ENCODE data around the gene LRRC1. TPM values are rescaled to one million over a fixed set of nuclear protein-coding genes. Genes with fewer than 3 reads are reported as not detected.

The LRRC1 gene
- total RNA-seq, 1 experiment from 2014 or later, result 10.3 TPM

DNA sequence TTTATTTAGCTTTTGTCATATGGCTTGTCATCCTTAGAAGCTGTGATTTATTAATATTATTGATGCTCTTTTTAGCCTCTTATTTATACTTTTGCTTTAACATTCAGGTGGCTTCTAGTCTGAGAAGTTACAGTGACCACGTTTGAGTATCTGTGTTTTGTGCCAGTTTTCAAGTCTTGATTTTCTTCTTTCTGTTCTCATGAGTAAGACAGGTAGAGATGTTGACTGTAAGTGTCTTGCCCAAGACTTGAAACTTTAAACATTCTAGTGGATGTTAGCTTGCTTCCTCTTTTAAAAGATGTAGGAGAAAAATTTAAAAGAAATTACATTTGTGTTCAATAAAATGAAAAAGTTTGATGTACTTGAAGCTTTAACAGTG is 122.6 kb downstream of the LRRC1 start:
- Mint-ChIP-seq H3K4me1 (peaks cover 19% of the 10 kb centered on the region in 2 experiments), H3K36me3 (ENCODE audit: insufficient read depth in 1 of 3, low read depth in 3 of 3) (peaks cover 3 to 7% (median 5%) of the 10 kb centered on the region in 3 experiments; a peak in 6 of 7 replicates), H3K4me3 (no peak overlapping the region), H3K9me3 (no peaks in the 10 kb centered on the region), H3K27ac (no peak overlapping the region), H3K27me3 (ENCODE audit: low read depth) (no peaks in the 10 kb centered on the region; the same call in 1 of the 2 replicates)
- no peak overlapping the region for H2AK5ac ChIP-seq (ENCODE audit: insufficient read length, low read length)
- no peaks in the 10 kb centered on the region for H3K79me1 ChIP-seq (ENCODE audit: insufficient read depth, low read depth, low read length, poor library complexity, severe bottlenecking)
- no peak overlapping the region for H3K4ac ChIP-seq (ENCODE audit: low read depth, low read length)
- H4K8ac ChIP-seq (replicated peaks; ENCODE audit: insufficient read length, low read depth, low read length), result no peak overlapping the region
- H3K27me3 ChIP-seq (ENCODE audit: insufficient read depth, low read length), result no peaks in the 10 kb centered on the region
- no peak overlapping the region for H3T11ph ChIP-seq (ENCODE audit: low read length)
- WGBS (ENCODE audit: extremely low coverage, insufficient read length, low lambda C conversion rate), result no CpG with 5 or more reads among the region's 1 CpG
- H3K27ac ChIP-seq (ENCODE audit: insufficient read length, low read depth, low read length), result no peak overlapping the region
- H4K20me1 ChIP-seq (ENCODE audit: control insufficient read depth, insufficient read depth, insufficient read length), result no peaks in the 10 kb centered on the region
- H4K91ac ChIP-seq (ENCODE audit: insufficient read length, low read depth, low read length), result no peak overlapping the region
- H3K23me2 ChIP-seq (ENCODE audit: insufficient read length, low read depth, low read length, poor library complexity, severe bottlenecking), result no peaks in the 10 kb centered on the region
- H2BK12ac ChIP-seq (ENCODE audit: insufficient read length, low read depth, low read length), result no peak overlapping the region
- H2AFZ ChIP-seq (ENCODE audit: low read length), result no peak overlapping the region
- no peaks in the 10 kb centered on the region for H3K9me3 ChIP-seq (ENCODE audit: control insufficient read depth, low read depth, low read length)
- no peak overlapping the region for H2BK5ac ChIP-seq (ENCODE audit: insufficient read length, low read length)
- no peak for TF ChIP-seq CTCF (conservative IDR thresholded peaks at IDR 0.05)
- no peak overlapping the region for H3K18ac ChIP-seq (ENCODE audit: insufficient read length, low read depth, low read length)
- H2BK15ac ChIP-seq (ENCODE audit: low read depth, low read length), result no peak overlapping the region
- H3K4me1 ChIP-seq (ENCODE audit: insufficient read depth, low read length), result no peaks in the 10 kb centered on the region
- no peak overlapping the region for H3K56ac ChIP-seq (ENCODE audit: insufficient read length, low read depth, low read length)
- no peak overlapping the region for H3K14ac ChIP-seq (ENCODE audit: insufficient read depth, low read length)
- no peak overlapping the region for H3K4me2 ChIP-seq (ENCODE audit: insufficient read depth, insufficient read length, low read length)
- H3K9ac ChIP-seq (ENCODE audit: extremely low read depth, insufficient read length, low read length), result no peak overlapping the region
- no peaks in the 10 kb centered on the region for H3K79me2 ChIP-seq (ENCODE audit: insufficient read depth, low read length)
- no peak for DNase-seq
- H2BK20ac ChIP-seq (ENCODE audit: low read depth, low read length, poor library complexity, severe bottlenecking), result no peak overlapping the region
- no peak overlapping the region for H3K23ac ChIP-seq (ENCODE audit: insufficient read length, low read depth, low read length)
- H2BK120ac ChIP-seq (ENCODE audit: low read depth, low read length, poor library complexity, severe bottlenecking), result no peak overlapping the region
- H4K5ac ChIP-seq (ENCODE audit: insufficient read length, low read depth, low read length), result no peak overlapping the region

All from H9 (cell line).